GM18519 (cell line): ENCODE data around the gene RFC4.
"Not testable (repeated sequence)": the region's sequence is repeated elsewhere in the genome, so short reads cannot be mapped to it uniquely, and the experiment has no call there.

Source experiments
- ATAC-seq: cut with Tn5 transposase; IDR thresholded peaks from one replicate; pipeline ENCODE4 v1.9.1; 2021; ENCODE audit warnings: mild to moderate bottlenecking, moderate library complexity; ENCODE audit not compliant: unreplicated experiment, low FRiP score

Gene RFC4

GRCh38 chr3:186825294-186825821 is 19.1 kb upstream of the RFC4 start:
- ATAC-seq, result no peak

- no peak for ATAC-seq
Measured at GRCh38 chr3:186824430-186825139, 18.3 kb upstream of the RFC4 start.

GRCh38 chr3:186823386-186823785 is 17.1 kb upstream of the RFC4 start:
- no peak for ATAC-seq

- not testable (repeated sequence) for ATAC-seq
Measured at GRCh38 chr3:186822388-186822759, 16.1 kb upstream of the RFC4 start.

GRCh38 chr3:186821429-186822387 is 15.4 kb upstream of the RFC4 start:
- no peak for ATAC-seq

GRCh38 chr3:186818956-186819355 is 12.7 kb upstream of the RFC4 start:
- no peak for ATAC-seq

- no peak for ATAC-seq
Measured at GRCh38 chr3:186818516-186818915, 12.2 kb upstream of the RFC4 start.

GRCh38 chr3:186815435-186815834 is 9.2 kb upstream of the RFC4 start:
- no peak for ATAC-seq

- no peak for ATAC-seq
Measured at GRCh38 chr3:186814100-186814499, 7.8 kb upstream of the RFC4 start.

GRCh38 chr3:186811313-186811712 is 5.0 kb upstream of the RFC4 start:
- ATAC-seq, result not testable (repeated sequence)

GRCh38 chr3:186810336-186810996 is 4.2 kb upstream of the RFC4 start:
- no peak for ATAC-seq

- no peak for ATAC-seq
Measured at GRCh38 chr3:186807231-186807630, 949 bp upstream of the RFC4 start.

GRCh38 chr3:186803447-186803846 is 2.8 kb downstream of the RFC4 start:
- ATAC-seq, result not testable (repeated sequence)

GRCh38 chr3:186802701-186803100 is 3.6 kb downstream of the RFC4 start:
- no peak for ATAC-seq

- no peak for ATAC-seq
Measured at GRCh38 chr3:186800285-186800684, 6.0 kb downstream of the RFC4 start.

- no peak for ATAC-seq
Measured at GRCh38 chr3:186798239-186798874, 7.9 kb downstream of the RFC4 start.

- no peak for ATAC-seq
Measured at GRCh38 chr3:186790261-186790981, 15.9 kb downstream of the RFC4 start.

- ATAC-seq, result no peak
Measured at GRCh38 chr3:186789554-186790260, 16.6 kb downstream of the RFC4 start.
